Esophagus squamous epithelium (tissue), 4 donors: Measurements from ENCODE around the gene C3orf18.

Experiments
- CTCF ChIP-seq, 6 experiments: fragments of 450-650 bp in 4 of 6; fragments of 200-600 bp in 2 of 6; sonication (generic) in 2 of 6; IDR thresholded peaks; one replicate each; pipeline ENCODE4 v1.5.1; 2016 to 2019; ENCODE audit warnings: antibody characterized with exemption in 6 of 6, mild to moderate bottlenecking in 4 of 6, moderate library complexity in 4 of 6
- POLR2A ChIP-seq, 4 donors: fragments of 450-650 bp; IDR thresholded peaks; one replicate each; pipeline ENCODE4 v1.6.1; 2017; ENCODE audit warnings: antibody characterized with exemption in 4 of 4, mild to moderate bottlenecking in 4 of 4, moderate library complexity in 3 of 4

- TF ChIP-seq POLR2A (IDR thresholded peaks at IDR 0.05) (no peak), CTCF (IDR thresholded peaks at IDR 0.05) (no peak)
Measured at GRCh38 chr3:50567011-50567385, 549 bp downstream of the C3orf18 start.
